DMS 273 (cell line): Measurements from ENCODE around the gene MIOX.

Source experiments
- DNase-seq: peaks from one replicate; lab custom pipeline; 2025; ENCODE audit not compliant: unreplicated experiment; lab: John Stamatoyannopoulos, UW

The MIOX gene

DNA sequence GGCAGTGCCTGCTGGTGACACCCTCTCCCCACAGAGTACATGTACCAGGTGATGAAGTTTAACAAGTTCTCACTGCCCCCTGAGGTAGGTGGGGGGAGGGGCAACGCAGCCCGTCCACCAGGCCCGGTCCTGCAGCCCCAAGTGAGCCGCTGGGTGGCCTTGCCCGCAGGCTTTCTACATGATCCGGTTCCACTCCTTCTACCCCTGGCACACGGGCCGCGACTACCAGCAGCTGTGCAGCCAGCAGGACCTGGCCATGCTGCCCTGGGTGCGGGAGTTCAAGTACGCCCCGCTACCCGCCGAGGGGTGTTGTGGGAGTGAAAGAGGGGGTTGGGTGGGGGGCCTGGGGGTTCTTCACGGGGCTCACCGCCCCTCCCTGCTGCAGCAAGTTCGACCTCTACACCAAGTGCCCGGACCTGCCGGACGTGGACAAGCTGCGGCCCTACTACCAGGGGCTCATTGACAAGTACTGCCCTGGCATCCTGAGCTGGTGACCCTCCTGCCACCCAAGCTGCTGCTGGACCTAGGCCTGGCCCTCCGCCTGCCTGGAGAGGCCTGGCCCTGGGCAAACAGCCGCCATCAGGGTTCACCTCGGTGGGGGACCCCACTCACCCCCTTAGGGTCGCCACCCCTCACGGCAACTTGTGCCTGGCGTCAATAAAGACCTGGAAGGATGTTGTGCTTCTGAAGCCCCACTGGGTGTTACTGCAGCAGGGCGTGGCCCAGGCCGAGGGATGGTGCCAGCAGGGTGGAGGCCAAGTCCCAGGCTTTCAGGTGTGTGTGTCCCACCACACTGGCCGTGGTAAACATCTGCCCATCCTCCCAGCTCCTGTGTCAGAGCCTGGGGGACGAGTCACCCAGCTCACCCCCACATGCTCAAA is 2.9 kb downstream of the MIOX start:
- no peak for DNase-seq

GRCh38 chr22:50490531-50491308 is 4.1 kb downstream of the MIOX start:
- no peak for DNase-seq

DNA sequence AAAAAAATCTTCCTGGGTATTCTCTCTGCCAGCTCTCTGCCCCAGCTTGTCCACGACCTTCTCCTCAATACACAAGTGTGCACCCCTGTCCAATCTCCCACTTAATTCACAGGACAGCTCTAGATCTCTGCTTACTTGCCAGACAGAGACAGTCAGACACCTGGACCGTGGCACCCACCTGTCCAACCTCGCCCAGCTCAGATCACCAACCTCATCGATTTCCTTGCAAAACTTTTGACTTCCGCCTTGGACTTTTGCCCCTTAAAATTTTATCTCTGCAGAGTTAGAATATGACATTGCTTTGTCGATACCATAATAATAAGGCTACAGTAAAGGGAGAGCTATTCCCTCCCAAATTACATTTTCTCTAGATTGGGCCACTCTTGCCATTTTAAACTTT is 10.4 kb downstream of the MIOX start:
- DNase-seq: no peak

DNA sequence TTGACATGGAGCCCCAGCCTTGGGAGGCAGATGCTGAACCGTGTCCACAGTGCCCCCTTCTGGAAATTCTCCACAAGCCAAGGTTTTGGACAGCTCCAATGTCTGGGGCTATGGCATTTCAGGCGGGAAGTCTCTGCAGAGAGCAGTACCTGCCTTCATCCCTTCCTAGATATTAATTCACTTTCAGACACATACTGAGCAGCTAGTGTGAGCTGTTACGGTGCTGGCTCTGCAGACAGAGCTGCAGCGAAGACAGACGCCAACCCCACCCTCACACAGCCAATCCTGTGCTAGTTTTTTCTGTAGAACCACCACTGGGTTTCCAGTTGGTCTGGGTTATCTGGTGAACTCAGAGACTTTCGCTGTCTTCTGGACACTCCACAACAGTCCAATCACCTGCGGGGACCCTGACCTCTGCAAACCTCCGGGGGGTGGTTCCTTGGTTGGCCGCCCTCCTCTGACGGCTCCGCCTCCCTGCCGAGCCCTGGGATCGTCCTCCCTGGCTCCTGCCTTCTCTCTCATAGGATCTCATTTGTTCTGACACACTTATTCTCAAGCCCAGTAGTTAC is 11.7 kb downstream of the MIOX start:
- DNase-seq: peak; percentile 86

DNA sequence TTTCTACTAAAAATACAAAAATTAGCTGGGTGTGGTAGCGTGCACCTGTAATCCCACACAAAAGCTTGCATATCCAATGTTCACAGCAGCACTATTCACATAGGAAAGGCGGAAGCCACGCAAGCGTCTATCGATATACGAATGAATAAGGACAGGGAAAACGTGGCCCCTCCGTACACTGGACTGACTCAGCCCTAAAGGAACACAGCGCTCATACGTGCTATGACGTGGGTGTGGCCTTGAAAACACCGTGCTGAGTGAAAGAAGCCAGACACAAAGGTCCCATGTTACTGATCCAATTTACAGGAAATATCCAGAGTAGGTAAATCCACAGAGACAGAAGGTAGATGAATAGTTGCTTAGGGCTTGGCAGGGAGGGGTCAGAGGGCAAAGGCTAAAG is 13.8 kb downstream of the MIOX start:
- no peak for DNase-seq

DNA sequence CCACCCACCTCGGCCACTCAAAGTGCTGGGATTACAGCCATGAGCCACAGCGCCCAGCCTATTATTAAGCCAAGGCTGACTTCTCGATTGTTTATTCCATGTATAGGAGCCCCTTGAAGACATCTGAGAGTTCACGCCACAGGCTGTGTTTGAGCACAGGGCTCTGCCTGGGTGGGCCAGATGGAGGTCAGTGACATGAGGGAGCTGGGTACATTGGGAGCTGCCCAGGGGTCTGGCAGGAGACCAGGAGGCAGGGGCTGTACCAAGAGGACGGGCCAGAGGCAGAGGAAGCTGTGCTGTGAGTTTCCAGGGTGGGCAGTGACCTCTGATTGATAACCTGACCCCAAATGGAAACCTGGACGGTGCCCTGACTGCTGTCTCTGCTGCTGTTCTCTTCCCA is 15.4 kb downstream of the MIOX start:
- DNase-seq: no peak

DNA sequence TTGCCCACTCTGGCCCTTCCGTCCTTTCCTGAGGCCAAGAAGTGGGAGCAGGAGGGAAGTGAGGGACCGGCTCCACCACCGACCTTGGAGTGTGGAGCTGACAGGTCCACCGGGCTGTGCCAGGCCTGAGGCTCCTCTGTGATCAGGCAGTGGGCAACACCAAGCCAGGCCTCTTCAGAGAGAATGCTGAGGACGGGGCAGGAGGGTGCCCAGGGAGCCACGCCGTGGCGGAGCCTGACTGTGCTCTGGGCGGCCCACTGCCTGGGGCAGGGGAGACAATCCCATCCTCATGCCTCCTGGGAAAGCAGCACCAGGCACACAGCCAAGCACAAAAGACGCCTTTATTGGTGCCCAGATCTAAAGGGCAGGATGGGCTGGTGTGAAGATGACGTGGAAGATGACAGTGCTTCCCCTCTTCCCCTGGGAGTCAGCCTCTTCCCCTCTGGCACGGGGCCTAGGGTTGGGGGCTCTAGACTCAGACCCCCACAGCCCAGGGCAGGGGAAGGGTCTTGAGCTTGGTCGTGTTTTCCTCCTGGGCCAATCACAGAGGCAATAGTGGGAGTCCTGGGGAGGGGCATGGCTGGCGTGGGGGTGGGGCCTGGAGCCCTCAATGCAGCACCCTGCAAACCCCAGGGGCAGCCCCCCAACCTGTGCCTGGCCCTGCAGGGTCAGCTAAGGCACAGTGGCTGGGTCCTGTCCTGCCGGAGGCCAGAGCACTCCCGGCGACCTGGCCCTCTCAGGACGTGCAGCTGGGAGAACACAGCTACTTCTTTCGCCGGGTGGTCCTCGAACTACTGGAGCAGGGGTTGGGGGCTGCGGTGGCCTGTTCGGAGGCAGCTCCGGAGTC is 16.2 kb downstream of the MIOX start:
- DNase-seq: no peak

- no peak for DNase-seq
Measured at GRCh38 chr22:50503475-50504145, 17.0 kb downstream of the MIOX start.

GRCh38 chr22:50504369-50505211 is 17.9 kb downstream of the MIOX start:
- peak; percentile 19 for DNase-seq

DNA sequence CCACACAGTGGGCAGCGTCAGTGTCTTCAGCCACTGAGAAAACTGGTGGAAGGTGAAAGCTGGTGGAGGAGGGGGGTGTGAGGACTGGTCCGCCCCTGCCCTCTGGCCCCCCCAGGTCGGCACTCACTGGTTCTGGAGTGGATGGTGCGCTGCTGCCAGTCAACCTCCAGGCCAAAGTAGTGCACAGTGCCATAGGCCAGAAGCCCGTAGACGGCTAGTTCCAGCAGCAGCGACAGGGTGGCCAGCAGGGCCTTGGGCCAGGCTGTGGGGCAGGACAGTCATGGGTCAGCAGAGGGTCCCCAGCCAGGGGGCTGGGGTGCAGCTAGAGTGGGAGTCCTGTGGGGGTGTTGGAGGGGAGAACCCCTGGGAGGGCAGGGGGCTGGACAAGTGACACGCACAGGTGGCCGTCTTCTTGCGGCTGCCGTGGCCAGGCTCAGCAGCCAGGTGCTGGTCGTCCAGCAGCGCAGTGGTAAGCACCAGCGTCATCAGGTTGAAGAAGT is 18.7 kb downstream of the MIOX start:
- DNase-seq: no peak

DNA sequence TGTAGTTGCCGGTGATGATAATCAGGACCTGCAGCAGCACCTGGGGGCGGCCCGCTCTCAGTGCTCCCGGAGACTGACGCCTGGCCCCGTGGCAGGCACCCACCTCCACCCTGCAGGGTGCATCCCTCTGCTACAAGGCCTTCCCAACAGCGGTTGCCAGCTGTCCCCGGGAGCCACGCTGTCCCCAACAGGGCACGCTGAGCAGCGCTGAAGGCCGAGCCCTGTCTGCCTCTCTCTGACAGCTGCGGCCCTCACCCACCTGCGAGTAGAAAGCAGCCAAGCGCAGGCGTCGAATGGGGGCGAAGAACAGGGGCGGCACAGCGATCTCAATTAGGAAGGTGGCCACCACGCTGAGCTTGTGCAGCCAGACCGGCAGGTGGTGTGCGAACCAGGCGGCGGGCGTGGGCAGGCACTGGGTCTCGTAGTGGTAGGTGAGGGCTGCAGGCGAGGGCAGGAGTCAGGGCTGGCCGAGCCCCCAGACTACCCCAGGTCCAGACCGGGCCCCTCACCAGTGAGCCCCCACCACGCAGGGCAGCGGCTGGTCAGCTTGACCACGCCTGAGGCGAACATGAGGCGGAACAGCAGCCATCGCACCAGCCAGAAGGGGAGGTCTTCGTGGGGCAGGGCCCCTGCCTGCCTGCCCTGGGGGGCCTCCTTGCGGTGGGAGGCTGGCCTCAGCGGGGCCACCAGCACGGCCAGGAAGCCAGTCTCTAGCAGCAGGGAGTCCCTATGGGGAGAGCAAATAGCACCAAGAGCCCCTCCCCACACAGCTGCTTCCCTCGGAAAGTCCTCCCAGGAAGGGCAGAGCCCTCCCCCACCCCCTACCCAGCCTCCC is 19.3 kb downstream of the MIOX start:
- peak; percentile 34 for DNase-seq

- no peak for DNase-seq
Measured at GRCh38 chr22:50506611-50507420, 20.2 kb downstream of the MIOX start.

GRCh38 chr22:50507421-50507990 is 20.8 kb downstream of the MIOX start, which contains the start of gene LMF2:
TSS of gene LMF2 (minus strand) at chr22:50507702. CDS start at chr22:50507675, 27 bp downstream.
- no peak for DNase-seq

- peak; percentile 97 for DNase-seq
Measured at GRCh38 chr22:50507991-50508884, 21.6 kb downstream of the MIOX start, which contains the start of gene NCAPH2. TSS of gene NCAPH2 (plus strand) at chr22:50508224. CDS start at chr22:50508338, 114 bp downstream.

DNA sequence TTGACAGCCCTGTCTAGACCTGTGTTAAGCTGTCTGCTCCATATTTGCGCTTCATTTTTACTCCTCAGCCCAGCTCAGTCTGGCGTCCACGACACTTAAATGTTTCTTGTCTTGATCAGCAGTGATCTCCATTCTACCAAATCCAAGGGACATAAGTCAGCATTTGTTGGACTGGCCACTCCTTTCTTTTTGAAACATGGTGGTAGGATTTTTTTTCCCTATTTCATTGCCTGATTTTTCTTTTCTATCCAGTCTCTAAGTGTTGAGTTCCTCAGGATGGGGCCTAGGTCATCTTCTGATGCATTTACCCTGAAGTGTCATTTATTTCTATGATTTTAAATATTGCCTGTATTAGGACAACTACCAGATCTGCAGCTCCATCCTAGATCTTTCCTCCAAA is 22.2 kb downstream of the MIOX start:
- DNase-seq: no peak

- no peak for DNase-seq
Measured at GRCh38 chr22:50513175-50513574, 26.5 kb downstream of the MIOX start.
